GM12891 (cell line): Measurements from ENCODE around the gene UBE2H.

ENCODE experiments used
- PAX5 ChIP-seq: IDR thresholded peaks from 2 replicates; pipeline ENCODE4 v1.6.1; 2011; ENCODE audit warnings: low read length, moderate library complexity, mild to moderate bottlenecking; ENCODE audit not compliant: insufficient read depth, severe bottlenecking
- POLR2A ChIP-seq: IDR thresholded peaks from 2 replicates; pipeline ENCODE4 v1.6.1; 2011; ENCODE audit warnings: low read depth, low read length, control low read depth
- POLR2AphosphoS5 ChIP-seq: IDR thresholded peaks from 2 replicates; pipeline ENCODE4 v1.6.1; 2011; ENCODE audit warnings: low read depth, low read length, control low read depth
- SPI1 ChIP-seq: IDR thresholded peaks from 2 replicates; pipeline ENCODE4 v1.6.1; 2011; ENCODE audit warnings: low read depth, low read length, control low read depth
- TAF1 ChIP-seq: IDR thresholded peaks from 2 replicates; pipeline ENCODE4 v1.6.1; 2011; ENCODE audit warnings: low read depth, low read length, control low read depth

GRCh38 chr7:129780974-129781927 is 171.5 kb downstream of the UBE2H start:
- TF ChIP-seq POLR2A: no peak
- TF ChIP-seq POLR2AphosphoS5: no peak
- TF ChIP-seq TAF1: no peak
- TF ChIP-seq PAX5: no peak
- TF ChIP-seq SPI1: no peak
